ENCODE data around the gene RPL28.

The RPL28 gene

DNA sequence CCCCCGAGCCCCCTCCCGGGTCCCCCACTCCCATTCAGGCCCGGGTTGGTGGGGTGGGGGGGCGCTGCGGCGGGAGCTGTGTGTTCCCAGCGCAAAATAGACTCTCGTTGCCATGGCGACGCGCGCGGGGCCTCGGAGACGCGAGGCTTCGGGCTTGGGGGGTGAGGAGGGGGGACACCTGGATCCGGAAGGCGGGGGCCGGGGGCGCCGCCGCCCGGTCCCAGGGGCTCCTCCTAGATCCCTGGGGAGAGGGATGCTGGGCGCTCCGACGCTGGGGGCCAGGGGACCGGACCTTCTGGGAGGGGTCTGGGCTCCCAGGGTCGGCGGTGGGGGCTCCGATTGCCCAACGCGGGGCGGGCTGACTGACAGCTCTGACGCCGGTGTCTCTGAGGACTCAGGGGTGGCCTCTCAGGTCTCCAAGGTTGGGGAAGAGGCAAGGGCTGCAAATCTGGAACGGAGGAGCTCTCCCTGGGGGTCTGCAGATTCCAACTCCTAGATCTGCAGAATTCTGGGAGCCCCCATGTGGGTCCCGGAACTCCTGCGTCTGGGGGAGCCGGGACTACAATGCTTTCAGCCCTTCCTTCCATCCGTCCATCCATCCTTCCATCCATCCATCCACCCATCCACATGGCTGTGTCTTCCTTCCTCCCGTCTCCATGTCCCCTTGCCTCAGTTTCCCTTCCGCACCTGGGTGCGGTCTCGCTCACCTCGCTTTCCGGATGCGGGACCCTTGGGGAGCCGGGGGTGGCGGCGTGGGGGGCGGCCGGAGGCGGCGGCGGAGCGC lies 66.4 kb downstream of the RPL28 start:
- no peak for DNase-seq

Data from stimulated activated CD4-positive, alpha-beta T cell treated with anti-CD3 and anti-CD28 coated beads, Interleukin-1b, Interleukin-23, amount 100 ng/mL, for 48 hours (primary cell).